DMS79 (cell line): ENCODE data around the gene SLC26A6.

ENCODE experiments used
- DNase-seq: peaks from one replicate; lab custom pipeline; 2025; lab: John Stamatoyannopoulos, UW

Gene SLC26A6

DNA sequence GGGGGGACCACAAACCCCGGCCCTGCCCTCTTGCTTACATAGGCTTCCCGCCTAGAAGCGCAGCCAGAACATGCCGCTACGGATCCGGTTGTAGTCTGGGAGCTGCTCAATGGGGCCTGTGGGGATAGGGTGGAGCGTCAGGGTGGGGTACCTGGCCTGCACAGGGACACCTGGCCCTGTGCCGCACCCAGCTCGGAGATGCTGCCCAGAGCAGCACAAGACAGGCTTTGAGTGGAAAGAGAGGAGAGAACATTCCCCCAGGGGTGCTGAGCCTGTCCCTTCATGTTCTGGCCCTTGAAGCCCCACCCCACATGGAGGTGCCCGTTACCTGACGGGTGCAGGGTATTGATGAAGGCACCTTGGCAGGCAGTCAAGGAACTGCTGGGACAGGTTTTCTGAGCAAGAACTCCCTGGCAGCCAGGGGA is 36.2 kb downstream of the SLC26A6 start:
- DNase-seq = no peak

DNA sequence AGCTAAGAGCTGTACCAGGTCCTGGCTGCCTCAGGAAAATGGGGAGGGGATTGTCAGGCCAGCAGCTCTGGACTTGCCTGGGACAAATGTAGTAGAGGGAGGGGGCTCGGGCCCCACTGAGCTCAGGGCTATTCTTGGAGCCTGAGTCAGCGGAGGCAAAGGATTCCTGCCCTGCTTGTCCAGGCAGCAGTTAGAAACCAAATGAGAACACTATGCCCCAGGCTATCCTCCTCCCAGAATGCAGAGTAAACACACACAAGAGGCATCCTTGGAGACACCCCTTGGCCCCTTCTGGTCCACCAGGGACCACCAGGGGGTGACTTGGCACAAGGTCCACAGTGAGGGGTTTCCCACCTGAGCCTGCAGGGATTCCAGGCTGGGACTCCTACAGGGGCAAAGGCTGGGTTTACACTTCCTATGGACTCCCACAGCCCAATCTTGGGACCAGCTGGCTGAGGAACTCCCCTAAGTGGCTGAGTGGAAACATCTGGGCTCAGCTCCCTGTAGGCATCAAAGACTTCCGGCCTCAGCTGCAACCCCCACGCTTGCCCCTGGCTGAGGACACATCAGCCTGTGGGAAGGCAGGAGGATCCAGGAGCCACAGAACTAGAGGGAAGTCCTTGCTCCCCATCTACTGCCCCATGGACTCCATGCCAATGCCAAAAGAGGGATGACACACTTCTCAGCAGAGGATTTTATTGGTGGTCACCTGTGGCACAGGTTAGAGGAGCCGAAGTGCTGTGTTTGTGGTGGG is 36.8 kb downstream of the SLC26A6 start:
- DNase-seq = no peak

- DNase-seq = no peak
Observed at GRCh38 chr3:48597408-48597800, 37.9 kb downstream of the SLC26A6 start.

DNA sequence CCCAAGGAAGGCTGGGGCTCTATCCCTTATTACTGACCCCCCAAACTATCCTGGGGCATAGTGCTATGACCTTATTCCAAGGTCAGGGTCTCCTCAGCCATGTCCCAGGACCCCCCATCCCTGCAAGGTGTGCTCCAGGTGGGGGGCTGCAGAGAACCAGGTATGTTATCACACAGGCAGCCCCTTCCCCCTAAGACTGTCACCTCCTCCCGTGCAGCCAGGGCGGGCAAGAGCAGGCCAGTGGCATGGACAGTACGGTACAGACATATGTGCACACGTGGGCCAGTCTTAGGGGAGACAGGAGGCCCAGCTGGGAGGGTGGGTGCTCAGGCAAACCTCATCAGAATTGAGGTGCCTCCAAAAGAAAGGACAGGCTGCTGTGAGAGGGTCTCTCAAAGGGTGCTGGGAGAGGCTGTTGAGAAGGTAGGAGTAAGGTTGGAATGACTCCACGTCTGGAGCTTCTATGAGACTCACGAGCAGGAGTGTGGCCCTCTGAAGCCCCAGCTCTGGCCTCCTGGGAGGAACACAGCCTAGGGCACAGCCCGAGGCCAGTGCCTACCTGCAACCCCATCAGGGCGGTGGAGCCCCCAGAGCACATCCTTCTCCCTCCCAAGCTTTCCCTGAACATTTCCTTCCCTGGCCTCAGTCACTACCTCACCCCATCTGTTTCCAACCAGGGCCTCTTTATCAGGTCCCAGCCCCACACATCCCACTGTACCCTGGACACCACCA is 38.4 kb downstream of the SLC26A6 start:
- DNase-seq = no peak

DNA sequence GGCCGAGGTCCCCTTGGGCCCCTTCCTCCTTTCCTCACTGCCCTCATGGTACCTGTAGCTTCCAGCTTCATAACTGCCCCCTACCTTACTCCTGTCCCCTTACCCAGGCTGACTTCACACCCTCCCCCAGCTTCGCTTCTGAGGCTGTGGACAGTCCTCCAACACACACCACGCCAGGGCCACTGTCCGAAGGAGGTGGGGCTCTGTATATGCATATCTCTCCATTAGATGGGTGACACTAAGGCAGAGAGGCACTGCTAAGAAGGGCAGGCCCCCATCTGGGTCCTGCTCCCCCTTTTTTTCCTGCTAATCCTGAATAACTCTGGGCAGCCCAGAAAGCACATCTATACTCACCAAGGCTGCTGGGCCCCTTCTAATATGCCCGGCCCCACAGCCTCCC is 39.1 kb downstream of the SLC26A6 start:
- no peak for DNase-seq

GRCh38 chr3:48595526-48596121 is 39.6 kb downstream of the SLC26A6 start:
- DNase-seq = no peak

GRCh38 chr3:48595075-48595525 is 40.2 kb downstream of the SLC26A6 start, which contains the start of gene COL7A1:
Gene COL7A1, minus strand, starts transcription at chr3:48595329. Its CDS starts 170 bp downstream, at chr3:48595159.
- DNase-seq = no peak

DNA sequence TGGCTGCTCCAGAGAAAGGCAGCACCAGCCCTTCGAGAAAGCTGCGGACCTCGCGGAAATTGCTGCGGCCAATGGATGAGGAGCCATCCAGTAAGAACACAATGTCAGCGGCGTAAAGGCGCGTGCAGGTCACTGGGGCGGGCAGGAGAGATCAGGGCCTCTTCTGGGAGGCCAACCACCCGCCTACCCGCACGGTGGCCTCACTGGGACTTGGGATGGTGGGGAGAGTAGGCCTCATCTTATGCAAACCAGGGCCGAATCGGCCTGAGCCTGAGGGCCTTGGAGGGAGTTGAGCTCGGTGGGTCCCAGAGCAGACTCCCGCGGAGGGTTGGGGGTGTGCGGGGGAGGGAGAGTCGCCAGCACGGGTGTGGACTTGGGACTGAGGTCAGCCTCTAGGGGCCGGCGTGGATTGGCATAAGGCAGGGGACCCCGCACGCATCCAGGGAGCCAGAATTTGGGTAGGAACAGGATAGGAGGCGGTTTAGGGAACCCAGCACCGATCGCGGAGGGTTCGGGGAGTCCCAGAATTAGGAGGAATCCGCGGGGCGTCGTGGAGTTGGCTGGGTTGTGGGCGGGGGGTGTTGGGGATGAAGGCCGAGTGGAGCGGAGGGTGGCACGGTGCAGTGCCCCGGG is 40.7 kb downstream of the SLC26A6 start:
- no peak for DNase-seq

- no peak for DNase-seq
Observed at GRCh38 chr3:48593337-48593736, 41.9 kb downstream of the SLC26A6 start.

GRCh38 chr3:48592519-48593087 is 42.7 kb downstream of the SLC26A6 start:
- no peak for DNase-seq

DNA sequence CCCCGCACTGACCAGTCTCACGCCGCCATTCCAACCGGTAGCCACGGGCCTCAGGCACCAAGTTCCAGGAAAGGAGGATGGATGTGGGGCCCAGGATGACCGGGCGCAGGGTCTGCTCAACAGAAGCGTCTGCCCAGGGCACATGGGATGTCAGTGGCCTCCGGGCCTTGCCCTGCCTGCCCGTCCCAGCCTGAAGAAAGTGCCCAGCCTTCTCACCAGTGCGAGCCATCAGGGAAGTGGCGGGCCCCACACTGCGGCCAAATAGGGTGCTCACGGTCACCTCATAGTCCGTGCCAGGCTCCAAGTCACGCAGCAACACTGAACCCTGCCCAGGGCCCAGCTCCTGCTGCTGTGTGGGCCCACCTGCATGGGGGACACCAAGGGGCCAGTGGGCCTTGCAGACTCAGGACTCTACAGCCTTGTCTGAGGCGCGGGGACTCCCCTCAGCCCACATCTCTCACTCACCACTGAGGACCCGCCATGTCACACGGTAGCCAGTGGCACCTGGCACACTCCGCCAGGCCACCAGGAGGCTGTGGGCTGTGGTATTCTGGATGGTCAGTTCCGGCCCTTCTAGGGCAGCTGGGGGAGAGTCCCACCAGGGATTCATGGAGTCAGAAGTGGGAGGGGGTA is 43.3 kb downstream of the SLC26A6 start:
- no peak for DNase-seq

- no peak for DNase-seq
Observed at GRCh38 chr3:48591436-48591835, 43.8 kb downstream of the SLC26A6 start.

DNA sequence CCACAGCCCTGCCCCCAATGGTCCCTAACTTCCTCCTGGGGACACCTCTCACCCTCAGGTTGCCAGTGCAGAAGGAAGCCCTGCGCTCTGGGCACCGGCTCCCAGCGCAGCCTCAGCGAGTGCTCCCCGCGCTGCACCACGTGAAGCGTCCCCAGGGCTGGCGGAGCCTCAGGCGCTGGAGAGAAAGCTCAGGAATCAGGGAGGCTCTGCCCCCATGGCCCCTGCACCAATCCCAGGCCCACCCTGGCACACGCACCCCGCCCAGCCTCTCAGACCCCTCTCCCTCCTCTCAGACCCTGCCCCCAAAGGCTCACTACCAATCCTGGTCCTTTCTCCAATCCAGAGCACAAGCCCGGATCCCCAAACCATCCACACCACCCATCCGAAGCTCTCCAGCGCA is 47.0 kb downstream of the SLC26A6 start:
- no peak for DNase-seq

- DNase-seq = no peak
Observed at GRCh38 chr3:48587686-48588085, 47.6 kb downstream of the SLC26A6 start.

GRCh38 chr3:48585411-48585810 is 49.9 kb downstream of the SLC26A6 start:
- no peak for DNase-seq

GRCh38 chr3:48584836-48585235 is 50.4 kb downstream of the SLC26A6 start:
- no peak for DNase-seq

DNA sequence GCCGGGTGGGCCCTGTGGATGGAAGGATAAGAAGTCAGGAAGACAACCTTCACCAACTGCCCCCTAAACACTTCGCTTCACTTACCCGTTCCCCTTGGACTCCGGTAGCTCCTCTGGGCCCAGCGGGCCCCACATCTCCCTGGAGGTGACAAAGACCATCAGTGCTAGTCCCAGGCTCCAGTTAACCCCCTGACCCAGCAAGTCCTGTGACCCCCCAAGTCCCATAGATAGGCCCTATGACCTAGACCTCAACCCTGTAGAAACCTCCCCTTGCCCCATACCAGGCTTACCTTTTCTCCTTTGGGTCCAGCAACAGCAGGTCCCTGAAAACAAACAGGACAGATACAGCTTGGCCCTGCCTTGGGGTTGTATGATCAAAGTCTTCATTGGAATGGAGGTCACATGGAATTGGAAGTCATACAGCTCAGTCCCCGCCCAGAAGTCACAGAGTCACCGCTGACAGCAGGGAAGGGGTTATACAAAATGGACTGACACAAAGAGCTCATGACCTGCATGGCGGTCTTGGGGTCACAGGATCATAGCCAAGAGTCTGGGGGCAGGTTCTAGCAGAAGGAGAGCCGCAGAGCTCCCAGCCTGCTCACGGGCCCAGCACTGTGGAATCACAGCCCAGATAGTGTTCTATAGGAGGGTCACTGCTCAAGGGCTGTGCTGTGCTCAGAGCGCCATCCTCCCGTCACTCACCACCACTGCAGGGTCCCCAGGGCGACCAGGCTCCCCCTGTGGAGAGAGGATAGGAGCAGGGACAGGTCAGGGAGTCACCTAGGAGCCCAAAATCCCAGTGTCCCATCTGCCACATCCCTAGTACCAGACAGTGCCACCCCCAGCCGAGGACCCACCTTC is 53.4 kb downstream of the SLC26A6 start:
- DNase-seq = no peak

DNA sequence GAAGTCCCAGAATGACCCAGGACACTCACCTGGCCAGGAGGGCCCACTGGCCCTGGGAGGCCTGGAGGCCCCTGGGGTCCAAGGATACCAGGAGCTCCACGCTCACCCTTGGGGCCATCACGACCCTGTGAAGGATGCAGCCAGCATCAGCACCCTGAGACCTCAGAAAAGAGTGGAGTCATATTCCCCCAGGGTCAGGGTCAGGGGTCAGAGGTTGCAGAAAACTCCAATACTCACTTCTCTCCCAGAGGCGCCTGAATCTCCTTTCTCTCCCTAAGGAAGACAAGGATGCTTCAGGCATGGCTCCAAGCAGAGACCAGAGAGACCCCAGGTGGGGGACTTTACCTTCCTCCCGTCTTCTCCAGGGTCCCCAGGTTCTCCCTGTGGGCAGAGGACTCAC is 58.6 kb downstream of the SLC26A6 start:
- no peak for DNase-seq
